CD14-positive monocyte (primary cell): ENCODE data around the gene TEPSIN. TPM values are rescaled to one million over a fixed set of nuclear protein-coding genes. Genes with fewer than 3 reads are reported as not detected.
A peak's percentile ranks its signal among the peaks of the same experiment; 100 is the strongest.

Experiments used
- DNase-seq, 3 donors: peaks; one replicate each; pipeline ENCODE4 v3.0.0-alpha.2; 2011 to 2022
- H2AFZ ChIP-seq: 2 replicates; pipeline ENCODE4 v1.6.0; 2012; ENCODE audit warnings: mild to moderate bottlenecking, low read depth, low read length, inconsistent platforms; ENCODE audit not compliant: insufficient read depth, poor library complexity, severe bottlenecking
- H3K27ac ChIP-seq, 2 donors: 1 replicate in 1 of 2; 2 replicates in 1 of 2; pipeline ENCODE4 v1.5.1; 2012 to 2013; ENCODE audit warnings: low read length in 2 of 2, control low read depth in 1 of 2, inconsistent platforms in 1 of 2, low read depth in 1 of 2, mild to moderate bottlenecking in 1 of 2
- H3K27me3 ChIP-seq, 2 donors: one replicate each; pipeline versions ENCODE4 v1.6.0 to v1.6.1; 2011 to 2013; ENCODE audit warnings: low read length in 2 of 2; ENCODE audit not compliant: control insufficient read depth in 2 of 2, insufficient read depth in 2 of 2
- H3K36me3 ChIP-seq, 2 donors: replicated peaks in 1 of 2; 1 replicate in 1 of 2; 2 replicates in 1 of 2; pipeline versions ENCODE4 v1.5.1 to v1.6.1; 2012 to 2013; ENCODE audit warnings: low read length in 2 of 2, control low read depth in 1 of 2, inconsistent platforms in 1 of 2, mild to moderate bottlenecking in 1 of 2; ENCODE audit not compliant: insufficient read depth in 2 of 2, control insufficient read depth in 1 of 2
- H3K4me1 ChIP-seq, 2 donors: 1 replicate in 1 of 2; 2 replicates in 1 of 2; pipeline versions ENCODE4 v1.5.1 to v1.6.1; 2012 to 2013; ENCODE audit warnings: low read length in 2 of 2, control low read depth in 1 of 2, inconsistent platforms in 1 of 2, mild to moderate bottlenecking in 1 of 2, moderate library complexity in 1 of 2; ENCODE audit not compliant: insufficient read depth in 2 of 2, control insufficient read depth in 1 of 2
- H3K4me2 ChIP-seq: replicated peaks from 2 replicates; pipeline ENCODE3; 2012; ENCODE audit warnings: low read length, moderate library complexity, mild to moderate bottlenecking; ENCODE audit not compliant: poor library complexity, severe bottlenecking; ENCODE audit errors: extremely low read depth
- H3K4me3 ChIP-seq, 3 experiments: fragments of 200-600 bp in 1 of 3; sonication (generic) in 1 of 3; replicated peaks in 1 of 3; 1 replicate in 2 of 3; 2 replicates in 1 of 3; pipeline ENCODE4 v1.5.1; 2011 to 2013; ENCODE audit warnings: low read length in 3 of 3, mild to moderate bottlenecking in 3 of 3, control low read depth in 2 of 3, low read depth in 2 of 3, inconsistent platforms in 1 of 3, moderate library complexity in 1 of 3
- H3K79me2 ChIP-seq: 2 replicates; pipeline ENCODE4 v1.6.0; 2012; ENCODE audit warnings: mild to moderate bottlenecking, control low read depth, inconsistent platforms, low read length, moderate library complexity; ENCODE audit not compliant: insufficient read depth
- H3K9ac ChIP-seq: 2 replicates; pipeline ENCODE4 v1.6.0; 2017; ENCODE audit warnings: low read length, mild to moderate bottlenecking; ENCODE audit not compliant: insufficient read depth, poor library complexity, severe bottlenecking
- H3K9me3 ChIP-seq, 2 donors: replicated peaks in 1 of 2; 1 replicate in 1 of 2; 2 replicates in 1 of 2; pipeline versions ENCODE4 v1.5.1 to v1.6.1; 2012 to 2013; ENCODE audit warnings: low read length in 2 of 2, control low read depth in 1 of 2; ENCODE audit not compliant: control insufficient read depth in 1 of 2, insufficient read depth in 1 of 2
- H4K20me1 ChIP-seq: 2 replicates; pipeline ENCODE4 v1.6.0; 2012; ENCODE audit warnings: mild to moderate bottlenecking, low read length, control low read depth, moderate library complexity; ENCODE audit not compliant: insufficient read depth
- H3K27ac Mint-ChIP-seq, 7 donors: one replicate each; pipeline ENCODE4 v1.8.0; 2020; ENCODE audit warnings: mild to moderate bottlenecking in 7 of 7, mixed read lengths in 7 of 7, moderate library complexity in 6 of 7, inconsistent platforms in 2 of 7
- H3K27me3 Mint-ChIP-seq, 3 donors: one replicate each; pipeline ENCODE4 v1.8.0; 2021 to 2022; ENCODE audit warnings: low read depth in 3 of 3, mild to moderate bottlenecking in 3 of 3, mixed read lengths in 3 of 3, moderate library complexity in 3 of 3, inconsistent platforms in 1 of 3
- H3K36me3 Mint-ChIP-seq, 2 donors: one replicate each; pipeline ENCODE4 v1.8.0; 2020; ENCODE audit warnings: mixed read lengths in 2 of 2, inconsistent platforms in 1 of 2, mild to moderate bottlenecking in 1 of 2
- H3K4me1 Mint-ChIP-seq: one replicate; pipeline ENCODE4 v1.8.0; 2020; ENCODE audit warnings: mild to moderate bottlenecking, mixed read lengths
- H3K4me3 Mint-ChIP-seq, 2 donors: one replicate each; pipeline ENCODE4 v1.8.0; 2020; ENCODE audit warnings: mild to moderate bottlenecking in 2 of 2, mixed read lengths in 2 of 2, moderate library complexity in 1 of 2
- H3K9me3 Mint-ChIP-seq, 7 donors: one replicate each; pipeline ENCODE4 v1.8.0; 2020 to 2022; ENCODE audit warnings: mixed read lengths in 7 of 7, mild to moderate bottlenecking in 6 of 7, moderate library complexity in 6 of 7, inconsistent platforms in 2 of 7
- CTCF ChIP-seq: fragments of 200-600 bp; IDR thresholded peaks from one replicate; pipeline ENCODE4 v1.8.0; 2022; ENCODE audit warnings: antibody characterized with exemption, mild to moderate bottlenecking
- WGBS: methylation state at CpG from one replicate; pipeline ENCODE4 v1.1.5; 2013; ENCODE audit warnings: missing lambda C conversion rate; ENCODE audit not compliant: insufficient coverage; 5-methylcytosine and 5-hydroxymethylcytosine counted together
- intact Hi-C, 2 donors: fragments of 100-400 bp; cut with micrococcal nuclease; formaldehyde crosslinking; loops; one replicate each; pipeline versions ENCODE4 v1.15.0 to v1.15.1; 2023
- polyA plus RNA-seq, 3 donors: library from polyadenylated mRNA; depleted of rRNA in 1 of 3; unstranded in 2 of 3; stranded (reverse) in 1 of 3; fragments of 300-500 nt in 2 of 3; fragments of >200 nt in 1 of 3; fragmentation: Illumina TruSeq in 2 of 3; gene quantifications; 1 replicate in 2 of 3; 2 replicates in 1 of 3; pipeline ENCODE4 v1.2.3, GENCODE V29; 2012 to 2021

The TEPSIN gene
- polyA plus RNA-seq, 3 donors, result 3.4 to 136 (median 4.5) TPM

DNA sequence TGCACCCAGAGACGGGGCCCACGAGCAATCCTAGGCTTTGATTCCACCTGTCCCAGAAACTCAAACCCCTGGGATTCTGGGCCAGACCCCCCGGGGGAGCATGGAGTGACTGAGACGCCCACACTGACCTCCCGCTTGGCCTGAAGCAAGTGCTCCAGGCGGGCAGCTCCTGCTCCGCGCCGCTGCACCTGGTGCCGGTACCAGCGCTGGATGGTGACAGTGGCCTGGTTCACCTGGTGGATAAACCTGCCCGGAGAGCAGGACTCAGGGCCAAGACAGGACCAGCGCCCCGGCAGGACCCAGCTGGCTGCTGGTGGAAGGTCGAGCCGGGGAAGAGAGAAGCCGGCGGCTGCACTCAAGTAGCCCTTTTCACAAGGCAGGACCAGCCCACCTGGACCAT lies 38.7 kb downstream of the TEPSIN start:
- Histone ChIP-seq H3K36me3 (peaks cover 4 to 16% of the 10 kb centered on the region in 2 donors), H3K4me1 (peaks cover 2 to 4% of the 10 kb centered on the region in 2 donors), H3K9me3 (no peaks in the 10 kb centered on the region), H3K9ac (no peak overlapping the region), H3K79me2 (no peaks in the 10 kb centered on the region), H3K4me2 (no peak overlapping the region), H4K20me1 (no peaks in the 10 kb centered on the region), H3K27me3 (no peaks in the 10 kb centered on the region), H2AFZ (no peak overlapping the region), H3K27ac (no peak overlapping the region), H3K4me3 (no peak overlapping the region)
- no peak for TF ChIP-seq CTCF
- H3K27ac Mint-ChIP-seq, result peak overlapping the region in 1 of 7 donors; percentile 25
- H3K4me1 Mint-ChIP-seq, result peaks cover 2% of the 10 kb centered on the region
- WGBS, result 96% methylated on average over 18 of the region's 18 CpGs
- no peak overlapping the region for H3K4me3 Mint-ChIP-seq
- H3K27me3 Mint-ChIP-seq, result no peaks in the 10 kb centered on the region
- no peak for DNase-seq
- peaks cover 16 to 33% of the 10 kb centered on the region in 2 donors for H3K36me3 Mint-ChIP-seq
- intact Hi-C loops, result loop anchor here in 1 of 2 donors (2.0 kb wide), 1 partner anchor 57 kb away; no protein-coding TSS in a partner anchor
- H3K9me3 Mint-ChIP-seq, result no peaks in the 10 kb centered on the region

GRCh38 chr17:81199482-81199830 lies 39.4 kb downstream of the TEPSIN start:
- Histone ChIP-seq H3K27me3 (no peaks in the 10 kb centered on the region), H3K9ac (no peak overlapping the region), H3K36me3 (peaks cover 4 to 16% of the 10 kb centered on the region in 2 donors), H3K4me3 (no peak overlapping the region), H3K27ac (no peak overlapping the region), H3K79me2 (no peaks in the 10 kb centered on the region), H3K9me3 (no peaks in the 10 kb centered on the region), H4K20me1 (no peaks in the 10 kb centered on the region), H3K4me2 (no peak overlapping the region), H3K4me1 (peaks cover 2 to 4% of the 10 kb centered on the region in 2 donors), H2AFZ (no peak overlapping the region)
- no peak for TF ChIP-seq CTCF
- no peak overlapping the region for H3K4me3 Mint-ChIP-seq
- intact Hi-C loops, result no loop called here
- H3K27ac Mint-ChIP-seq, result peak overlapping the region in 1 of 7 donors; percentile 3
- H3K9me3 Mint-ChIP-seq, result no peaks in the 10 kb centered on the region
- no peak for DNase-seq
- H3K36me3 Mint-ChIP-seq, result peaks cover 13 to 37% of the 10 kb centered on the region in 2 donors
- H3K4me1 Mint-ChIP-seq, result peaks cover 2% of the 10 kb centered on the region
- no peaks in the 10 kb centered on the region for H3K27me3 Mint-ChIP-seq
- WGBS, result 98% methylated on average over 18 of the region's 18 CpGs
